ENCODE results near the gene CDKN2C. TPM values are rescaled to one million over a fixed set of nuclear protein-coding genes. Genes with fewer than 3 reads are reported as not detected.

The CDKN2C gene
- total and polyA plus RNA-seq, 5 donors from 2014 or later, result 11.8 to 26.2 (median 16.9) TPM

GRCh38 chr1:50967416-50968157, 2.5 kb upstream of the CDKN2C start:
- peaks cover 34% of the 10 kb centered on the region for H3K4me1 ChIP-seq (ENCODE audit: control insufficient read depth, insufficient read depth, low read length, poor library complexity, severe bottlenecking)
- DNase-seq, result no peak
- no peaks in the 10 kb centered on the region for H3K36me3 Mint-ChIP-seq
- H3K4me3 Mint-ChIP-seq, result peak overlapping the region; percentile 98 to 100 (median 98)
- no peak for ATAC-seq (ENCODE audit: low read depth in 2 of 2)
- H3K4me1 Mint-ChIP-seq, result peaks cover 7 to 31% (median 16%) of the 10 kb centered on the region in 4 donors
- H3K9me3 Mint-ChIP-seq, result no peaks in the 10 kb centered on the region
- no peaks in the 10 kb centered on the region for H3K36me3 ChIP-seq (ENCODE audit: control insufficient read depth, insufficient read depth, low read length)
- H3K27me3 Mint-ChIP-seq, result peaks cover 4% of the 10 kb centered on the region
- peak overlapping the region; percentile 66 to 94 (median 89) for H3K27ac Mint-ChIP-seq
- H3K27me3 ChIP-seq (ENCODE audit: control insufficient read depth, insufficient read depth, low read length), result no peaks in the 10 kb centered on the region
- peak overlapping the region; percentile 63 for H3K4me3 ChIP-seq (ENCODE audit: low read depth, low read length)
- H3K9me3 ChIP-seq (ENCODE audit: control insufficient read depth in 2 of 2, low read length in 2 of 2), result no peaks in the 10 kb centered on the region
- peak overlapping the region; percentile 92 for H3K27ac ChIP-seq (ENCODE audit: insufficient read depth, low read length, poor library complexity, severe bottlenecking)

- peak overlapping the region; percentile 76 to 97 (median 94) for H3K27ac Mint-ChIP-seq
- no peaks in the 10 kb centered on the region for H3K9me3 ChIP-seq (ENCODE audit: control insufficient read depth in 2 of 2, low read length in 2 of 2)
- no peaks in the 10 kb centered on the region for H3K36me3 ChIP-seq (ENCODE audit: control insufficient read depth, insufficient read depth, low read length)
- peaks cover 7 to 32% (median 16%) of the 10 kb centered on the region in 4 donors for H3K4me1 Mint-ChIP-seq
- H3K4me3 ChIP-seq (ENCODE audit: low read depth, low read length), result peak overlapping the region; percentile 90
- peak overlapping the region; percentile 92 for H3K27ac ChIP-seq (ENCODE audit: insufficient read depth, low read length, poor library complexity, severe bottlenecking)
- ATAC-seq (ENCODE audit: low read depth in 2 of 2), result peak; percentile 83 to 85
- no peaks in the 10 kb centered on the region for H3K27me3 ChIP-seq (ENCODE audit: control insufficient read depth, insufficient read depth, low read length)
- H3K36me3 Mint-ChIP-seq, result no peaks in the 10 kb centered on the region
- H3K4me3 Mint-ChIP-seq, result peak overlapping the region; percentile 98 to 100 (median 98)
- no peaks in the 10 kb centered on the region for H3K9me3 Mint-ChIP-seq
- H3K4me1 ChIP-seq (ENCODE audit: control insufficient read depth, insufficient read depth, low read length, poor library complexity, severe bottlenecking), result peaks cover 38% of the 10 kb centered on the region
- peak; percentile 82 to 91 (median 86) for DNase-seq
- peaks cover 4% of the 10 kb centered on the region for H3K27me3 Mint-ChIP-seq
These were observed 1.8 kb upstream of the CDKN2C start for GRCh38 chr1:50968158-50968820.

GRCh38 chr1:50968821-50969610, 1.0 kb upstream of the CDKN2C start:
- Histone ChIP-seq H3K4me3 (ENCODE audit: low read depth, low read length) (peak overlapping the region; percentile 94), H3K27me3 (ENCODE audit: control insufficient read depth, insufficient read depth, low read length) (no peaks in the 10 kb centered on the region), H3K4me1 (ENCODE audit: control insufficient read depth, insufficient read depth, low read length, poor library complexity, severe bottlenecking) (peaks cover 38% of the 10 kb centered on the region), H3K9me3 (ENCODE audit: control insufficient read depth in 2 of 2, low read length in 2 of 2) (no peaks in the 10 kb centered on the region), H3K27ac (ENCODE audit: insufficient read depth, low read length, poor library complexity, severe bottlenecking) (peak overlapping the region; percentile 92), H3K36me3 (ENCODE audit: control insufficient read depth, insufficient read depth, low read length) (no peaks in the 10 kb centered on the region)
- DNase-seq, result peak in 2 of 3 donors; percentile 40 to 42
- Mint-ChIP-seq H3K9me3 (no peaks in the 10 kb centered on the region), H3K27me3 (peaks cover 4% of the 10 kb centered on the region), H3K27ac (peak overlapping the region; percentile 76 to 97 (median 94)), H3K36me3 (no peaks in the 10 kb centered on the region), H3K4me3 (peak overlapping the region; percentile 98 to 100 (median 98)), H3K4me1 (peaks cover 7 to 34% (median 16%) of the 10 kb centered on the region in 4 donors)
- ATAC-seq (ENCODE audit: low read depth in 2 of 2), result peak; percentile 3

- no peaks in the 10 kb centered on the region for H3K36me3 ChIP-seq (ENCODE audit: control insufficient read depth, insufficient read depth, low read length)
- H3K4me3 Mint-ChIP-seq, result peak overlapping the region; percentile 94 to 98 (median 97)
- no peaks in the 10 kb centered on the region for H3K9me3 Mint-ChIP-seq
- peaks cover 4% of the 10 kb centered on the region for H3K27me3 Mint-ChIP-seq
- DNase-seq, result no peak
- peak overlapping the region; percentile 92 for H3K27ac ChIP-seq (ENCODE audit: insufficient read depth, low read length, poor library complexity, severe bottlenecking)
- H3K9me3 ChIP-seq (ENCODE audit: control insufficient read depth in 2 of 2, low read length in 2 of 2), result no peaks in the 10 kb centered on the region
- peak overlapping the region; percentile 94 for H3K4me3 ChIP-seq (ENCODE audit: low read depth, low read length)
- H3K4me1 Mint-ChIP-seq, result peaks cover 7 to 34% (median 19%) of the 10 kb centered on the region in 4 donors
- no peaks in the 10 kb centered on the region for H3K36me3 Mint-ChIP-seq
- H3K27me3 ChIP-seq (ENCODE audit: control insufficient read depth, insufficient read depth, low read length), result no peaks in the 10 kb centered on the region
- peaks cover 38% of the 10 kb centered on the region for H3K4me1 ChIP-seq (ENCODE audit: control insufficient read depth, insufficient read depth, low read length, poor library complexity, severe bottlenecking)
- no peak for ATAC-seq (ENCODE audit: low read depth in 2 of 2)
- peak overlapping the region; percentile 86 to 91 (median 91) for H3K27ac Mint-ChIP-seq
These were observed 453 bp downstream of the CDKN2C start for GRCh38 chr1:50970509-50970887.

- DNase-seq (no peak), ATAC-seq (ENCODE audit: low read depth in 2 of 2) (no peak)
- Histone ChIP-seq H3K36me3 (ENCODE audit: control insufficient read depth, insufficient read depth, low read length) (no peaks in the 10 kb centered on the region), H3K9me3 (ENCODE audit: control insufficient read depth in 2 of 2, low read length in 2 of 2) (no peaks in the 10 kb centered on the region), H3K4me1 (ENCODE audit: control insufficient read depth, insufficient read depth, low read length, poor library complexity, severe bottlenecking) (peaks cover 39% of the 10 kb centered on the region), H3K27ac (ENCODE audit: insufficient read depth, low read length, poor library complexity, severe bottlenecking) (peak overlapping the region; percentile 11), H3K4me3 (ENCODE audit: low read depth, low read length) (peak overlapping the region; percentile 94), H3K27me3 (ENCODE audit: control insufficient read depth, insufficient read depth, low read length) (no peaks in the 10 kb centered on the region)
- Mint-ChIP-seq H3K9me3 (no peaks in the 10 kb centered on the region), H3K36me3 (no peaks in the 10 kb centered on the region), H3K4me1 (peaks cover 8 to 36% (median 20%) of the 10 kb centered on the region in 4 donors), H3K27me3 (peaks cover 4% of the 10 kb centered on the region), H3K27ac (peak overlapping the region; percentile 86 to 91 (median 91)), H3K4me3 (peak overlapping the region; percentile 94 to 98 (median 97))
These were observed 1.0 kb downstream of the CDKN2C start for GRCh38 chr1:50970931-50971582.

- Mint-ChIP-seq H3K9me3 (no peaks in the 10 kb centered on the region), H3K27me3 (peaks cover 4% of the 10 kb centered on the region), H3K4me3 (peak overlapping the region; percentile 94 to 98 (median 97)), H3K27ac (no peak overlapping the region), H3K4me1 (peaks cover 12 to 43% (median 25%) of the 10 kb centered on the region in 4 donors), H3K36me3 (no peaks in the 10 kb centered on the region)
- no peak for ATAC-seq (ENCODE audit: low read depth in 2 of 2)
- H3K9me3 ChIP-seq (ENCODE audit: control insufficient read depth in 2 of 2, low read length in 2 of 2), result no peaks in the 10 kb centered on the region
- no peaks in the 10 kb centered on the region for H3K36me3 ChIP-seq (ENCODE audit: control insufficient read depth, insufficient read depth, low read length)
- DNase-seq, result no peak
- peak overlapping the region; percentile 94 for H3K4me3 ChIP-seq (ENCODE audit: low read depth, low read length)
- no peak overlapping the region for H3K27ac ChIP-seq (ENCODE audit: insufficient read depth, low read length, poor library complexity, severe bottlenecking)
- peaks cover 3% of the 10 kb centered on the region for H3K27me3 ChIP-seq (ENCODE audit: control insufficient read depth, insufficient read depth, low read length)
- H3K4me1 ChIP-seq (ENCODE audit: control insufficient read depth, insufficient read depth, low read length, poor library complexity, severe bottlenecking), result peaks cover 47% of the 10 kb centered on the region
These were observed 1.8 kb downstream of the CDKN2C start for GRCh38 chr1:50971748-50972305.

GRCh38 chr1:50972766-50973165, 2.7 kb downstream of the CDKN2C start:
- H3K9me3 Mint-ChIP-seq, result no peaks in the 10 kb centered on the region

More at GRCh38 chr1:50972766-50973165, 2.7 kb downstream of the CDKN2C start:
- Histone ChIP-seq H3K4me1 (ENCODE audit: control insufficient read depth, insufficient read depth, low read length, poor library complexity, severe bottlenecking) (peaks cover 49% of the 10 kb centered on the region), H3K27me3 (ENCODE audit: control insufficient read depth, insufficient read depth, low read length) (peaks cover 3% of the 10 kb centered on the region), H3K27ac (ENCODE audit: insufficient read depth, low read length, poor library complexity, severe bottlenecking) (no peak overlapping the region), H3K36me3 (ENCODE audit: control insufficient read depth, insufficient read depth, low read length) (no peaks in the 10 kb centered on the region), H3K4me3 (ENCODE audit: low read depth, low read length) (no peak overlapping the region), H3K9me3 (ENCODE audit: control insufficient read depth in 2 of 2, low read length in 2 of 2) (no peaks in the 10 kb centered on the region)
- H3K27ac Mint-ChIP-seq, result no peak overlapping the region
- peak overlapping the region in 1 of 4 donors; percentile 56 for H3K4me3 Mint-ChIP-seq
- peaks cover 4% of the 10 kb centered on the region for H3K27me3 Mint-ChIP-seq
- DNase-seq, result no peak
- peaks cover 12 to 39% (median 21%) of the 10 kb centered on the region in 4 donors for H3K4me1 Mint-ChIP-seq
- no peak for ATAC-seq (ENCODE audit: low read depth in 2 of 2)
- H3K36me3 Mint-ChIP-seq, result no peaks in the 10 kb centered on the region
